ENCODE data around the gene LINS1. TPM values are rescaled to one million over a fixed set of nuclear protein-coding genes. Genes with fewer than 3 reads are reported as not detected.
A peak's percentile ranks its signal among the peaks of the same experiment; 100 is the strongest.

Gene LINS1
- total RNA-seq, 1 donor from 2014 or later: 33.3 TPM

GRCh38 chr15:100633763-100634075 lies 31.7 kb upstream of the LINS1 start:
- H3K27ac Mint-ChIP-seq: no peak overlapping the region
- no peak for TF ChIP-seq CTCF (IDR thresholded peaks at IDR 0.05)
- POLR2A ChIA-PET: no interaction called here
- H3K9me3 Mint-ChIP-seq: no peaks in the 10 kb centered on the region
- ATAC-seq (ENCODE audit: low read depth) (no peak), DNase-seq (no peak)
- no peak overlapping the region for H3K4me3 Mint-ChIP-seq
- CTCF ChIA-PET: no interaction called here
- peaks cover 10% of the 10 kb centered on the region for H3K4me1 Mint-ChIP-seq
- intact Hi-C loops (cut with micrococcal nuclease): no loop called here
- H3K27me3 Mint-ChIP-seq: no peaks in the 10 kb centered on the region
- H3K36me3 Mint-ChIP-seq (ENCODE audit: low read depth): peaks cover 57% of the 10 kb centered on the region

GRCh38 chr15:100631831-100632230 lies 29.8 kb upstream of the LINS1 start:
- intact Hi-C loops (cut with micrococcal nuclease): no loop called here
- no peak for DNase-seq
- CTCF ChIA-PET: interaction anchor here (1.1 kb wide), 1 partner anchor 370 kb away, joined by 3 read pairs; no protein-coding TSS in a partner anchor
- Mint-ChIP-seq H3K4me1 (peaks cover 14% of the 10 kb centered on the region), H3K27ac (no peak overlapping the region), H3K27me3 (no peaks in the 10 kb centered on the region), H3K9me3 (no peaks in the 10 kb centered on the region), H3K4me3 (no peak overlapping the region), H3K36me3 (ENCODE audit: low read depth) (peaks cover 50% of the 10 kb centered on the region)
- POLR2A ChIA-PET: no interaction called here
- no peak for TF ChIP-seq CTCF (IDR thresholded peaks at IDR 0.05)
- ATAC-seq (ENCODE audit: low read depth): no peak

DNA sequence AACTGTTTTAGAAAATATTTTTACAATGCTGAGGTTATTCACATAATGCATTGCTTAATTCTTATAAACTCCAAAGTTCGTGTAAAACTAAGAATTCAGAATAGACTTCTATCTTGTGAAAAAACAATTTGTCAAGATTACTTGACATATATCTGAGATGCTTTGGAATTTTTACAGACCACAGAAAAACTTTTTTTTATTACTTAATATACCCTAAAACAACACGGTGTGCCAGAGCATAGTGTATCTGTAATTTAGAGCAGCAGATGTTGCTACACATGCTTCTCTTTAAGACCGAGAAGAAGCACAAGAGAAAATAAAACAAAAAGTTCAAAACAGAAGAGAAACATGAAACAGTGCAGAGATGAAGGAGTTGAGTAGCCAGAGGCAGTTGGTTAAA lies 26.8 kb upstream of the LINS1 start:
- ATAC-seq (ENCODE audit: low read depth) (no peak), DNase-seq (no peak)
- peaks cover 46% of the 10 kb centered on the region for H3K36me3 Mint-ChIP-seq (ENCODE audit: low read depth)
- peaks cover 9% of the 10 kb centered on the region for H3K4me1 Mint-ChIP-seq
- intact Hi-C loops (cut with micrococcal nuclease): loop anchor here (1.0 kb wide), 1 partner anchor 380 kb away; no protein-coding TSS in a partner anchor
- H3K4me3 Mint-ChIP-seq: no peak overlapping the region
- ChIA-PET CTCF (interaction anchor here (1.1 kb wide), 1 partner anchor 244 kb away, joined by 3 read pairs; no protein-coding TSS in a partner anchor), POLR2A (no interaction called here)
- H3K27ac Mint-ChIP-seq: no peak overlapping the region
- H3K9me3 Mint-ChIP-seq: no peaks in the 10 kb centered on the region
- H3K27me3 Mint-ChIP-seq: no peaks in the 10 kb centered on the region
- TF ChIP-seq CTCF (IDR thresholded peaks at IDR 0.05): no peak

DNA sequence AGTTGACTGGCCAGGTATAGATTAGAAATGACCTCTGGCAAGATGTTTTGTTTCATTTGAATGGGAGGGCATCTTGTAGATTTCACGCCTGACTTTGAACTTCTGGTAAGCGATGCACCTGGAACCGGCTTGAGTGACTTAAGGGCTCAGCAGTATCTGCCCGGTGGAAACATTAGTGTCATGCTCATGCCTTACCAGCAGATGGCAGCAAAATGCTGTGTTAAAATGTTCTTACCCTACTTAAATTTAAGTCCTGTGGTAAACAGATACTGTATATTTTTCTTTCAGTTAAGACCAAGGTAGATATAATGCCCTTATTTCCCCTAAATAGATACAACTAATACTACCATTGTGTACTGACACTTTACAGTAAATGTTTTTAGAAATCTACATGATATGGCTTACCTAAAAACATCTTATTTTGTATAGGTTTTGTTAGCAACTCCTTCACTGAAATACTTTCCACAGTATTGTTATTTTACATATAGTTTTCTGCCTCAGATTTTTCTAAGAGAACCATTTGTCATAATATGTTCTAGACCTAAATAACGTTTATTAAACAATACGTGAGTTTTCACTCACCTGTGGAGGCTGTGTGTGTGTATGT lies 25.9 kb upstream of the LINS1 start:
- TF ChIP-seq CTCF (IDR thresholded peaks at IDR 0.05): peak; percentile 84
- CTCF ChIA-PET: interaction anchor here (1.2 to 1.7 kb wide), 4 partner anchors 245 to 380 kb away, joined by 3 to 17 read pairs (median 4); partner anchors contain the start of gene LRRK1
- intact Hi-C loops (cut with micrococcal nuclease): loop anchor here (1.0 to 2.0 kb wide), 5 partner anchors 25 to 630 kb away; partner anchors contain the start of genes ASB7 and LINS1
- H3K4me3 Mint-ChIP-seq: no peak overlapping the region
- H3K36me3 Mint-ChIP-seq (ENCODE audit: low read depth): peaks cover 44% of the 10 kb centered on the region
- H3K27ac Mint-ChIP-seq: no peak overlapping the region
- DNase-seq: no peak
- peak; percentile 79 for ATAC-seq (ENCODE audit: low read depth)
- no peaks in the 10 kb centered on the region for H3K27me3 Mint-ChIP-seq
- H3K9me3 Mint-ChIP-seq: no peaks in the 10 kb centered on the region
- peaks cover 4% of the 10 kb centered on the region for H3K4me1 Mint-ChIP-seq
- POLR2A ChIA-PET: no interaction called here

DNA sequence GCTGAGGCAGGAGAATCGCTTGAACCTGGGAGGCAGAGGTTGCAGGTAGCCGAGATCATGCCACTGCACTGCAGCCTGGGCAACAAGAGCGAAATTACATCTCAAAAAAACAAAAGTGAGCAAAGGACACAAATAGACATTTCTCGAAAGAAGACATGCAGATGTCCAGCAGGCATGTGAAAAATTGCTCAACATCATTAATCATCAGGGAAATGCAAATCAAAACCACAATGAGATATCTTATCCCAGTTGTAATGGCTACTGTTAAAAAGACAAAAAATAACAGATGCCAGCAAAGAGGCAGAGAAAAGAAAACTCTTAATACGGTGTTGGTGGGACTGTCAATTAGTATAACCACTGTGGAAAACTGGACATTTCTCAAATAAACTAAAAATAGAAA lies 21.3 kb upstream of the LINS1 start:
- intact Hi-C loops (cut with micrococcal nuclease): no loop called here
- DNase-seq (no peak), ATAC-seq (ENCODE audit: low read depth) (no peak)
- POLR2A ChIA-PET: no interaction called here
- no peak overlapping the region for H3K4me3 Mint-ChIP-seq
- TF ChIP-seq CTCF (IDR thresholded peaks at IDR 0.05): no peak
- H3K27me3 Mint-ChIP-seq: no peaks in the 10 kb centered on the region
- H3K9me3 Mint-ChIP-seq: no peaks in the 10 kb centered on the region
- peaks cover 17% of the 10 kb centered on the region for H3K4me1 Mint-ChIP-seq
- CTCF ChIA-PET: interaction anchor here (1.4 kb wide), 1 partner anchor 385 kb away, joined by 6 read pairs; no protein-coding TSS in a partner anchor
- H3K36me3 Mint-ChIP-seq (ENCODE audit: low read depth): peaks cover 30% of the 10 kb centered on the region
- no peak overlapping the region for H3K27ac Mint-ChIP-seq
